ENCODE measurements around the gene IDH3A.
"Not testable (repeated sequence)": the region's sequence is repeated elsewhere in the genome, so short reads cannot be mapped to it uniquely, and the experiment has no call there.

The IDH3A gene

GRCh38 chr15:78149805-78150751 lies 916 bp downstream of the IDH3A start:
- TF ChIP-seq CTCF (IDR thresholded peaks at IDR 0.05; ENCODE audit: extremely low read depth, insufficient read depth, missing control alignments) = no peak
- in situ Hi-C loops (cut with MboI; ENCODE audit: low pct_unique_long_range_greater_than_20kb, low sequenced_read_pairs, unreplicated experiment) = no loop called here
- DNase-seq (ENCODE audit: low spot score) = no peak

- in situ Hi-C loops (cut with MboI; ENCODE audit: low pct_unique_long_range_greater_than_20kb, low sequenced_read_pairs, unreplicated experiment); DNase-seq (ENCODE audit: low spot score): not testable (repeated sequence)
Observed at GRCh38 chr15:78151075-78151474, 1.9 kb downstream of the IDH3A start.

- TF ChIP-seq CTCF (IDR thresholded peaks at IDR 0.05; ENCODE audit: extremely low read depth, insufficient read depth, missing control alignments) = no peak
- DNase-seq (ENCODE audit: low spot score) = no peak
- in situ Hi-C loops (cut with MboI; ENCODE audit: low pct_unique_long_range_greater_than_20kb, low sequenced_read_pairs, unreplicated experiment) = no loop called here
Observed at GRCh38 chr15:78154955-78155354, 5.8 kb downstream of the IDH3A start.

GRCh38 chr15:78155355-78155939 lies 6.3 kb downstream of the IDH3A start:
- in situ Hi-C loops (cut with MboI; ENCODE audit: low pct_unique_long_range_greater_than_20kb, low sequenced_read_pairs, unreplicated experiment) = no loop called here
- DNase-seq (ENCODE audit: low spot score) = no peak
- no peak for TF ChIP-seq CTCF (IDR thresholded peaks at IDR 0.05; ENCODE audit: extremely low read depth, insufficient read depth, missing control alignments)

GRCh38 chr15:78156653-78157052 lies 7.5 kb downstream of the IDH3A start:
- in situ Hi-C loops (cut with MboI; ENCODE audit: low pct_unique_long_range_greater_than_20kb, low sequenced_read_pairs, unreplicated experiment) = no loop called here
- TF ChIP-seq CTCF (IDR thresholded peaks at IDR 0.05; ENCODE audit: extremely low read depth, insufficient read depth, missing control alignments) = no peak
- DNase-seq (ENCODE audit: low spot score) = no peak

GRCh38 chr15:78157203-78157602 lies 8.0 kb downstream of the IDH3A start:
- DNase-seq (ENCODE audit: low spot score) = no peak
- TF ChIP-seq CTCF (IDR thresholded peaks at IDR 0.05; ENCODE audit: extremely low read depth, insufficient read depth, missing control alignments) = no peak
- in situ Hi-C loops (cut with MboI; ENCODE audit: low pct_unique_long_range_greater_than_20kb, low sequenced_read_pairs, unreplicated experiment) = no loop called here

GRCh38 chr15:78159395-78159794 lies 10.2 kb downstream of the IDH3A start:
- in situ Hi-C loops (cut with MboI; ENCODE audit: low pct_unique_long_range_greater_than_20kb, low sequenced_read_pairs, unreplicated experiment) = no loop called here
- DNase-seq (ENCODE audit: low spot score) = no peak
- TF ChIP-seq CTCF (IDR thresholded peaks at IDR 0.05; ENCODE audit: extremely low read depth, insufficient read depth, missing control alignments) = no peak
